Myocyte (in vitro differentiated cells): ENCODE results near the gene KCNN1. TPM values are rescaled to one million over a fixed set of nuclear protein-coding genes. Genes with fewer than 3 reads are reported as not detected.
"Not testable (repeated sequence)": the region's sequence is repeated elsewhere in the genome, so short reads cannot be mapped to it uniquely, and the experiment has no call there.

Experiments used
- DNase-seq: peaks from one replicate; pipeline ENCODE4 v3.0.0-alpha.2; 2012; ENCODE audit warnings: low read depth
- total RNA-seq: library from RNA; depleted of rRNA; stranded (reverse); fragments of >200 nt; gene quantifications from 2 replicates; pipeline ENCODE4 v1.2.3, GENCODE V29; 2014

KCNN1 gene
- total RNA-seq, 1 donor from 2014 or later, result not detected

- no peak for DNase-seq
Observed at GRCh38 chr19:17999684-18000479, 33.0 kb downstream of the KCNN1 start.

- no peak for DNase-seq
Observed at GRCh38 chr19:18000480-18000914, 33.6 kb downstream of the KCNN1 start.

GRCh38 chr19:18000915-18001776 is 34.2 kb downstream of the KCNN1 start:
- peak; percentile 65 for DNase-seq

GRCh38 chr19:18001777-18002345 is 35.0 kb downstream of the KCNN1 start:
- DNase-seq, result no peak

- DNase-seq, result no peak
Observed at GRCh38 chr19:18002347-18002850, 35.5 kb downstream of the KCNN1 start.

- not testable (repeated sequence) for DNase-seq
Observed at GRCh38 chr19:18005750-18006149, 38.8 kb downstream of the KCNN1 start.

- peak; percentile 75 for DNase-seq
Observed at GRCh38 chr19:18007044-18007916, 40.4 kb downstream of the KCNN1 start.

GRCh38 chr19:18007917-18008673 is 41.2 kb downstream of the KCNN1 start, which contains the start of gene ARRDC2:
ARRDC2 (plus strand) TSS chr19:18008170; CDS start chr19:18008311, 141 bp downstream.
- DNase-seq, result peak; percentile 86

GRCh38 chr19:18008814-18009213 is 41.9 kb downstream of the KCNN1 start:
- DNase-seq, result no peak

GRCh38 chr19:18009412-18010066 is 42.6 kb downstream of the KCNN1 start:
- no peak for DNase-seq

GRCh38 chr19:18010149-18010548 is 43.2 kb downstream of the KCNN1 start:
- no peak for DNase-seq

- DNase-seq, result no peak
Observed at GRCh38 chr19:18013210-18014111, 46.6 kb downstream of the KCNN1 start.

GRCh38 chr19:18014197-18014596 is 47.3 kb downstream of the KCNN1 start:
- no peak for DNase-seq

- DNase-seq, result no peak
Observed at GRCh38 chr19:18016209-18016910, 49.5 kb downstream of the KCNN1 start.

- no peak for DNase-seq
Observed at GRCh38 chr19:18017275-18018083, 50.6 kb downstream of the KCNN1 start.

GRCh38 chr19:18020212-18021085 is 53.5 kb downstream of the KCNN1 start:
- DNase-seq, result peak; percentile 69
